HG02678 (cell line): ENCODE data around the gene SNRNP70.
"Not testable (repeated sequence)": the region's sequence is repeated elsewhere in the genome, so short reads cannot be mapped to it uniquely, and the experiment has no call there.

ENCODE experiments used
- ATAC-seq: cut with Tn5 transposase; IDR thresholded peaks from one replicate; pipeline ENCODE4 v1.9.1; 2021; ENCODE audit warnings: mild to moderate bottlenecking, moderate library complexity; ENCODE audit not compliant: unreplicated experiment

SNRNP70 gene

GRCh38 chr19:49145573-49146407 is 60.5 kb downstream of the SNRNP70 start:
- no peak for ATAC-seq

GRCh38 chr19:49146408-49146770 is 61.1 kb downstream of the SNRNP70 start:
- not testable (repeated sequence) for ATAC-seq

GRCh38 chr19:49148044-49148682 is 62.9 kb downstream of the SNRNP70 start:
- ATAC-seq: no peak

GRCh38 chr19:49148784-49149651 is 63.8 kb downstream of the SNRNP70 start:
- no peak for ATAC-seq

- no peak for ATAC-seq
These were observed 64.4 kb downstream of the SNRNP70 start for GRCh38 chr19:49149652-49150105.

GRCh38 chr19:49150106-49150943 is 65.1 kb downstream of the SNRNP70 start:
- ATAC-seq: no peak

- no peak for ATAC-seq
These were observed 65.6 kb downstream of the SNRNP70 start for GRCh38 chr19:49150944-49151243.

GRCh38 chr19:49151267-49152118 is 66.2 kb downstream of the SNRNP70 start:
- ATAC-seq: no peak

GRCh38 chr19:49152119-49152550 is 66.9 kb downstream of the SNRNP70 start:
- no peak for ATAC-seq

- ATAC-seq: no peak
These were observed 68.0 kb downstream of the SNRNP70 start for GRCh38 chr19:49153167-49153809.

- ATAC-seq: no peak
These were observed 69.0 kb downstream of the SNRNP70 start for GRCh38 chr19:49154279-49154678.

- no peak for ATAC-seq
These were observed 70.0 kb downstream of the SNRNP70 start, which contains the start of gene HRC for GRCh38 chr19:49155005-49155819. TSS of gene HRC (minus strand) at chr19:49155396. CDS start at chr19:49155237, 159 bp downstream.

- ATAC-seq: no peak
These were observed 70.6 kb downstream of the SNRNP70 start for GRCh38 chr19:49155820-49156346.

GRCh38 chr19:49157445-49158224 is 72.4 kb downstream of the SNRNP70 start, which contains the start of gene TRPM4:
TSS of gene TRPM4 (plus strand) at chr19:49157792. CDS start at chr19:49157867, 75 bp downstream.
- ATAC-seq: no peak
